HFFc6 (cell line): Measurements from ENCODE around the gene FNTB. TPM values are rescaled to one million over a fixed set of nuclear protein-coding genes. Genes with fewer than 3 reads are reported as not detected.

ENCODE experiments used
- DNase-seq: peaks from one replicate; pipeline ENCODE4 v3.0.0-alpha.2; 2018
- H3K27ac Mint-ChIP-seq: 2 replicates; pipeline ENCODE4 v1.8.0; 2020; ENCODE audit warnings: mild to moderate bottlenecking, mixed read lengths
- H3K27me3 Mint-ChIP-seq: 2 replicates; pipeline ENCODE4 v1.8.0; 2021; ENCODE audit warnings: mild to moderate bottlenecking, moderate library complexity, mixed read lengths; ENCODE audit not compliant: insufficient read depth
- H3K36me3 Mint-ChIP-seq: 2 replicates; pipeline ENCODE4 v1.8.0; 2021; ENCODE audit warnings: low read depth, mixed read lengths
- H3K4me1 Mint-ChIP-seq: 2 replicates; pipeline ENCODE4 v1.8.0; 2020; ENCODE audit warnings: low read depth, mixed read lengths
- H3K4me3 Mint-ChIP-seq: 2 replicates; pipeline ENCODE4 v1.8.0; 2020; ENCODE audit warnings: mild to moderate bottlenecking, moderate library complexity, mixed read lengths
- H3K9me3 Mint-ChIP-seq: 2 replicates; pipeline ENCODE4 v1.8.0; 2020; ENCODE audit warnings: mild to moderate bottlenecking, mixed read lengths
- total RNA-seq, 6 experiments: library from RNA; stranded (reverse); fragmentation: NEBNext Ultra II Directional; extraction: Animal tissue kit (Norgen Biotek cat#: 25700); gene quantifications; 2 replicates in 1 of 6; 3 replicates in 5 of 6; pipeline ENCODE4 v1.2.3, GENCODE V29; 2021
- TF ChIP-seq, protein P1 (sequence below): fragments of 200-600 bp; sonication (generic); IDR thresholded peaks from 2 replicates; pipeline ENCODE4 v1.5.0; 2021; ENCODE audit warnings: antibody characterized with exemption, mild to moderate bottlenecking

FNTB gene
- total RNA-seq, 6 experiments from 2014 or later: 14.1 to 22.7 (median 18.0) TPM

DNA sequence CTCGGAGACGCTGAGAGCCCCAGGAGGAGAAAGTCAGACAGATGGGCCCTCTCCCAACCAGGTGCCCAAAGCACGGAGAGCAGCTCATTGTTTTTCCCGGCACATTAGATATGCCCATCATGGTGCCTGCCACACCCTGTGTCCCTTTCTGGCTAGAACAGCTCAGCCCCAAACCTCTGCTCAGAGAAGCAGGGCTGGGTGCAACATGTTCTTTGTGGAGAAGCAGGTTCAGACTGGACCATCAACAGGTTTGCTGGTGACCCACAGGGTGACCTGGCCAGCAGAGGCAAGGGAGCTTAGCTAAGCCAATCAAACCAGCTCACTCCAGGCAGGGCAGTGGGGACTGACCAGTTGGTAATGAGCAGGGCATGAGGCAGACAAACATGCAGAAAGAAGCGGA, 28.0 kb upstream of the FNTB start:
- H3K36me3 Mint-ChIP-seq: no peaks in the 10 kb centered on the region
- TF ChIP-seq, protein P1, sequence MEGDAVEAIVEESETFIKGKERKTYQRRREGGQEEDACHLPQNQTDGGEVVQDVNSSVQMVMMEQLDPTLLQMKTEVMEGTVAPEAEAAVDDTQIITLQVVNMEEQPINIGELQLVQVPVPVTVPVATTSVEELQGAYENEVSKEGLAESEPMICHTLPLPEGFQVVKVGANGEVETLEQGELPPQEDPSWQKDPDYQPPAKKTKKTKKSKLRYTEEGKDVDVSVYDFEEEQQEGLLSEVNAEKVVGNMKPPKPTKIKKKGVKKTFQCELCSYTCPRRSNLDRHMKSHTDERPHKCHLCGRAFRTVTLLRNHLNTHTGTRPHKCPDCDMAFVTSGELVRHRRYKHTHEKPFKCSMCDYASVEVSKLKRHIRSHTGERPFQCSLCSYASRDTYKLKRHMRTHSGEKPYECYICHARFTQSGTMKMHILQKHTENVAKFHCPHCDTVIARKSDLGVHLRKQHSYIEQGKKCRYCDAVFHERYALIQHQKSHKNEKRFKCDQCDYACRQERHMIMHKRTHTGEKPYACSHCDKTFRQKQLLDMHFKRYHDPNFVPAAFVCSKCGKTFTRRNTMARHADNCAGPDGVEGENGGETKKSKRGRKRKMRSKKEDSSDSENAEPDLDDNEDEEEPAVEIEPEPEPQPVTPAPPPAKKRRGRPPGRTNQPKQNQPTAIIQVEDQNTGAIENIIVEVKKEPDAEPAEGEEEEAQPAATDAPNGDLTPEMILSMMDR: no peak
- no peaks in the 10 kb centered on the region for H3K4me1 Mint-ChIP-seq
- no peaks in the 10 kb centered on the region for H3K27me3 Mint-ChIP-seq
- no peak overlapping the region for H3K27ac Mint-ChIP-seq
- H3K9me3 Mint-ChIP-seq: no peaks in the 10 kb centered on the region
- no peak overlapping the region for H3K4me3 Mint-ChIP-seq
- DNase-seq: no peak

DNA sequence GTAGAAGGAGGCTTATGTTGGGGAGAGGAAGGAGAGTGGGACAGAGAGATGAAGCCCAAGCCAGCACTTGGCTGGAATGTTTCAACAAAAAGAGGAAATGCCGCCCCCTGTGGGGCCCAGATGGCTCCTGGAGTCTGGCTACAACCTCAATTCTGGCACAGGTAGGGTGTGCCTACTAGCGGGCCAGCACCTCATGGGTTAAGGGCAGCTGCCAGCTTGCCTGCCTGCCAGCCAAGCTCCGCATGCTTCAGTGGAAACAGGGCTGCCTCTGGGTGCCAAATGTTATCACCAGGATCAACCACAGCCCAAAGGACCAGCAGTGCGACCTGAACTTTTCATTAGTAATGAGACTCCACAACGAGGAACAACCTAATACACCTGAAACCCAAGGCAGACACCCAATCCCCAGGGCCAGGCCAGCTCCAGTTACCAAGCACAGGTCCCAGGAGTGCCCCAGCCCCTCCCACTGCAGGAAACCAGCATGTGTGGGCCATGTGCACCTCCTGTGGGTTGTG, 25.9 kb upstream of the FNTB start:
- no peaks in the 10 kb centered on the region for H3K9me3 Mint-ChIP-seq

DNA sequence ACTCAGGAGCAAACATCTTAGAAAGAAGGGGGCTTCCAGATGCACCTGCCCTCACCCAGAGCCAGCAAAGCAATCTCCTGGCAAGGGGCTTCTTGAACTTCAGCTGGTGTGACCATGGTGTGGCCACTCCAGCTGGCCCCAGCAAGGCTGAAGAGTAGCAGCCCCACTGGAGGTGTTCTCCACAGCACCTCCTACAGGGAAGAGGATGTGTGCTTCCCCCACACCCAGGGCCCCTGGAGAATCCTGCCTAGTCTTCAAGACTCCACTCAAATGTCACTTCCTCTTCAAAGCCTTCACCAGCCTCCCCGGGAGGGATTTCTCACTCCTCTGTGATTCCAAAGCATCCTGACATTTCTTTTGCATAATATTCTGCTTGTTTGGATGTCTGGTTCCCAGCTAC, 23.1 kb upstream of the FNTB start:
- H3K4me3 Mint-ChIP-seq: no peak overlapping the region
- H3K4me1 Mint-ChIP-seq: no peaks in the 10 kb centered on the region
- H3K27me3 Mint-ChIP-seq: no peaks in the 10 kb centered on the region; the same call in none of the 2 replicates
- DNase-seq: no peak
- TF ChIP-seq, protein P1: peak; percentile 21; the same call in 1 of the 2 replicates
- no peaks in the 10 kb centered on the region for H3K9me3 Mint-ChIP-seq
- no peak overlapping the region for H3K27ac Mint-ChIP-seq
- no peaks in the 10 kb centered on the region for H3K36me3 Mint-ChIP-seq

More for the DNA sequence above, 25.9 kb upstream of the FNTB start:
- Mint-ChIP-seq H3K27ac (no peak overlapping the region), H3K4me1 (no peaks in the 10 kb centered on the region), H3K36me3 (no peaks in the 10 kb centered on the region), H3K4me3 (no peak overlapping the region), H3K27me3 (no peaks in the 10 kb centered on the region; the same call in 1 of the 2 replicates)
- DNase-seq: no peak
- TF ChIP-seq, protein P1: peak; percentile 26

DNA sequence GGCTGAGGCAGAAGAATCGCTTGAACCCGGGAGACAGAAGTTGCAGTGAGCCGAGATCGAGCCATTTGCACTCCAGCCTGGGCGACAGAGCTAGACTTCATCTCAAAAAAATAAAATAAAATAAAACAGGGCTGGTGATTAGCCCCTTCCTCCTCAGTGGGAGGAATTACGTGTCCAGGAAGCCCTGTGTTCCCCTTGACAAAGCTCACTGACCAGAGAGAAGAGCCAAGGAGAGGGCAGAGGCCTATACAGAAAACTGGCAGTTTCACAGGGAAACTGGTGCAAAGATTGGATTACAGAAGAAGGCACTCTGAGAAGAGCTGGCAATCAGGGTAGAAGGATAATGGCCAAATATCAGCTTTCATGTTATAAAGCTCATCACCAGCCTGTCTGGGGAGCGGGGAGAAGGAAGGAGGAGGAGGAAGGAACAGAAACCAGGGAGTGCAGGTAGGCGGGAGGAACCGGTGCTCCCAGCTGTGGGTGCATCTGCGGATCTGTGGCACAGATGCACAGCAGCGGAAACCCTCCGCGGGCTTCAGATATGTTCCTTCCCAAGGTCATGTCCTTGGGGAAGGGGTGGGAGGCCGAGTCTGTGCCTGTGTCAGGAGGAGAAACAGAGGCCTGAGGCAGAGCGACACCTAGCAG, 21.2 kb upstream of the FNTB start:
- DNase-seq: no peak
- Mint-ChIP-seq H3K4me1 (peaks cover under 1% of the 10 kb centered on the region; the same call in 1 of the 2 replicates), H3K4me3 (no peak overlapping the region), H3K27me3 (no peaks in the 10 kb centered on the region; the same call in none of the 2 replicates), H3K27ac (no peak overlapping the region), H3K36me3 (no peaks in the 10 kb centered on the region), H3K9me3 (no peaks in the 10 kb centered on the region)
- TF ChIP-seq, protein P1: no peak

DNA sequence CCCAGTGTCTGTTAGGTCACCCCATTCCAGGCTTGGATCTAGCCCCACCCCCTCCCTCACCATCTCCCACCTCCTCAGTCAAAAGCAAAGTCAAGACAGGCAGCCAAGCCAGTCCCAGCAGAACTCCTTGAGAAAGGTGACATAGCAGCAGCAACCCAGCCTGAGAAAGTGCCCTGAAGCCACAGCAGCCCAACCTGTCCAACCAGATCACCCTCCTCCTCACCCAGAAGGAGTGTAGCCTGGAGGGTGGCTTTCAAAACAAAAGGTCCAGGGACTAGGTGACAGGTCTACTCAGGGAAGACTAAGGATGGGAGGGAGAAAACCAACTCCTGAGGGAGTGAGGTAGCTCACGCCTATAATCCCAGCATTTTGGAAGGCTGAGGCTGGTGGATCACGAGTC, 19.7 kb upstream of the FNTB start:
- Mint-ChIP-seq H3K9me3 (no peaks in the 10 kb centered on the region), H3K27me3 (no peaks in the 10 kb centered on the region; the same call in none of the 2 replicates), H3K27ac (no peak overlapping the region), H3K4me3 (no peak overlapping the region), H3K36me3 (no peaks in the 10 kb centered on the region), H3K4me1 (peaks cover 10% of the 10 kb centered on the region)
- TF ChIP-seq, protein P1: no peak
- no peak for DNase-seq
